Gastrocnemius medialis (tissue), 4 donors: Measurements from ENCODE around the gene ATP2B1. TPM values are rescaled to one million over a fixed set of nuclear protein-coding genes. Genes with fewer than 3 reads are reported as not detected.

Source experiments
- ATAC-seq, 2 donors: fragments of 150-250 bp; one replicate each; pipeline ENCODE4 v1.9.1; 2016
- DNase-seq, 2 donors: peaks; one replicate each; pipeline ENCODE4 v3.0.0-alpha.2; 2019
- H3K27ac ChIP-seq, 4 donors: fragments of 200-600 bp; sonication (generic); 1 replicate in 1 of 4; 2 replicates in 3 of 4; pipeline ENCODE4 v1.5.1; 2016 to 2018; ENCODE audit warnings: mild to moderate bottlenecking in 2 of 4, moderate library complexity in 1 of 4
- H3K27me3 ChIP-seq, 3 donors: fragments of 200-600 bp; sonication (generic) in 2 of 3; 1 replicate in 1 of 3; 2 replicates in 2 of 3; pipeline versions ENCODE4 v1.5.1 to v1.6.0; 2016 to 2019; ENCODE audit warnings: mild to moderate bottlenecking in 1 of 3, moderate library complexity in 1 of 3
- H3K36me3 ChIP-seq, 2 donors: fragments of 200-600 bp; sonication (generic) in 1 of 2; one replicate each; pipeline ENCODE4 v1.5.1; 2017 to 2018
- H3K4me1 ChIP-seq, 2 donors: fragments of 200-600 bp; sonication (generic) in 1 of 2; one replicate each; pipeline ENCODE4 v1.5.1; 2016 to 2017; ENCODE audit warnings: mild to moderate bottlenecking in 2 of 2
- H3K4me3 ChIP-seq, 4 donors: fragments of 200-600 bp; sonication (generic) in 3 of 4; 1 replicate in 1 of 4; 2 replicates in 3 of 4; pipeline ENCODE4 v1.5.1; 2016 to 2019; ENCODE audit warnings: mild to moderate bottlenecking in 2 of 4
- H3K9me3 ChIP-seq, 3 donors: fragments of 200-600 bp; sonication (generic) in 2 of 3; 1 replicate in 1 of 3; 2 replicates in 2 of 3; pipeline ENCODE4 v1.5.1; 2016 to 2019
- CTCF ChIP-seq, 5 experiments: fragments of 450-650 bp in 3 of 5; fragments of 200-600 bp in 2 of 5; sonication (generic) in 2 of 5; IDR thresholded peaks in 4 of 5; conservative IDR thresholded peaks in 1 of 5; 1 replicate in 4 of 5; 2 replicates in 1 of 5; pipeline ENCODE4 v1.5.1; 2016 to 2019; ENCODE audit warnings: antibody characterized with exemption in 5 of 5, mild to moderate bottlenecking in 3 of 5, moderate library complexity in 3 of 5
- POLR2A ChIP-seq, 2 donors: fragments of 450-650 bp; IDR thresholded peaks; one replicate each; pipeline ENCODE4 v1.6.1; 2017; ENCODE audit warnings: antibody characterized with exemption in 2 of 2, mild to moderate bottlenecking in 2 of 2, moderate library complexity in 2 of 2
- in situ Hi-C, 4 donors: fragments of 200-750 bp; cut with MboI; loops; one replicate each; pipeline versions ENCODE4 v1.15.0 to v1.8.0; 2017; ENCODE audit warnings: low sequenced_read_pairs in 4 of 4
- intact Hi-C: fragments of 100-400 bp; cut with DNase I; formaldehyde crosslinking; loops from one replicate; pipeline ENCODE4 v1.15.1; 2023; ENCODE audit warnings: low total_unique reads
- total RNA-seq, 4 donors: library from RNA; depleted of rRNA; stranded (reverse); fragments of >200 nt; gene quantifications; one replicate each; pipeline versions ENCODE4 v1.1.0 to v1.2.3, GENCODE V29; 2016

ATP2B1 gene
- total RNA-seq, 4 donors from 2014 or later, result 32.9 to 52.8 (median 47.1) TPM

DNA sequence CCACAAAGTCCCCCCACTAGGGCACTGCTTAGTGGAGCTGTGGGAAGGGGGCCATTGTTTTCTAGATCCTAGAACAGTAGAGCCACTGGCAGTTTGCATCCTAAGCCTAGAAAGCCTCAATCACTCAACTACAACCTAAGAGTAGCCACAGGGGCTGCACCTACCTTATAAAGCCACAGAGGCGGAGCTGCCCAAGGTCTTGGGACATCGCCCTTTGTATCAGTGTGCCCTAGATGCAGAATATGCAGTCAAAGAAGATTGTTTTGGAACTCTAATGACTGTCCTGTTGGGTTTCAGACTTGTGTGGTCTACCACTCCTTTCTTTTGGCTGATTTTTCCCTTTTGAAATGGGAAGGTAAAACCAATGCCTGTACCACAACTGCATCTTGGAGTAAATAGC lies 59.5 kb downstream of the ATP2B1 start:
- no peak for ATAC-seq
- TF ChIP-seq CTCF (IDR thresholded peaks at IDR 0.05 in 4 of 5, conservative IDR thresholded peaks at IDR 0.05 in 1 of 5) (no peak), POLR2A (IDR thresholded peaks at IDR 0.05) (no peak)
- Histone ChIP-seq H3K36me3 (no peaks in the 10 kb centered on the region), H3K4me1 (peaks cover 0 to 4% of the 10 kb centered on the region in 2 donors), H3K27ac (no peak overlapping the region), H3K9me3 (no peaks in the 10 kb centered on the region), H3K4me3 (no peak overlapping the region), H3K27me3 (no peaks in the 10 kb centered on the region)
- in situ Hi-C loops (no loop called here), intact Hi-C loops (no loop called here)
- DNase-seq, result no peak

DNA sequence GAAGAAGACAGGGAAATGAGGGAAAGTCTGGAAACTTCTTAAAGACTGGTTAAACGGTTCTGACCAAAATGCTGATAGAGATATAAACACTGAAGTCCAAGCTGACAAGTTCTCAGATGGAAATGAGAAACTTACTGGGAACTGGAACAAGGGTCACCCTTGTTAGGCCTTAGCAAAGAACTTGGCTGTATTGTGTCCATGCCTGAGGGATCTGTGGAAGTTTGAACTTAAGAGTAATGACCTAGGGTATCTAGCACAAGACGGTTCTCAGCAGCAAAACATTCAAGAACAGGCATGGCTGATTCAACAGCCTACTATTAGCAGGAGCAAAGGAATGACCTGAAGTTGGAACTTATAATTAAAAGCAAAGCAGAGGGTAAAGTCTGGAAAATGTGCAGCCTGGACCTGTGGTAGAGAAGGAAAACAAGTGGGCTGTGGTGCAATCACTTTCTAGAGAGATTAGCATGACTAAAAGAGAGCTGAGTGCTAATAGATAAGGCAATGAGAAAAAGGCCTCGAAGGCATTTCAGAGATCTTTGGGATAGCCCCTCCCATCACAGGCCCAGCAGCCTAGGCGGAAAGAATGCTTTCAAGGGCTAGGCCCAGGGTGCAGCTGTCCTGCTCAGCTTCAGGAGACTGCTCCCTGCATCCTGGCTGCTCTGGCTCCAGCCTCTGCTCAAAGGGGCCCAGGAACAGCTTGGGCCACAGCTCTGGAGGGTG lies 60.3 kb downstream of the ATP2B1 start:
- TF ChIP-seq CTCF (IDR thresholded peaks at IDR 0.05 in 4 of 5, conservative IDR thresholded peaks at IDR 0.05 in 1 of 5) (no peak), POLR2A (IDR thresholded peaks at IDR 0.05) (no peak)
- H3K27ac ChIP-seq, result no peak overlapping the region

DNA sequence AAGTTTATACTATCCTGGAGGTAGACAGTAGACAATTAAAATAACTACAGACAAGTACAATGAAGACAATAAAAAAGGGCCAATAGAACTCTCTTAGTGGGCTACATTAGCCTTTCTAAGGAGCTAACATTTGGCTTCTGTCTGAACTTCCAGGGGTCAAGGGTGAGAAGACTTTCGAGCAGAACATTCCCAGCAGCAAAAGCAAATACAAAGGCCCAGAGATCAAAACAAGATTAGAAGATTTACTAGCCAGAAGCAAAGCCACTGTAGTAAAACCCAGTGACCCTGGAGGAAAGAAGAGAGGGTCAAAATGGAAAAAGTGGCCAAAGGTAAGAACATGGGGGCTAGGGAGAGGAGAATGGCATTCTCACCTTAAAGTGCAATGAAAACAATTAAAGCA lies 63.2 kb downstream of the ATP2B1 start:
- intact Hi-C loops (no loop called here), in situ Hi-C loops (no loop called here)
- Histone ChIP-seq H3K27me3 (no peaks in the 10 kb centered on the region), H3K27ac (no peak overlapping the region), H3K9me3 (no peaks in the 10 kb centered on the region), H3K36me3 (peaks cover 0 to 7% of the 10 kb centered on the region in 2 donors), H3K4me3 (no peak overlapping the region), H3K4me1 (peaks cover 0 to 4% of the 10 kb centered on the region in 2 donors)
- DNase-seq (no peak), ATAC-seq (no peak)
- TF ChIP-seq POLR2A (IDR thresholded peaks at IDR 0.05) (no peak), CTCF (IDR thresholded peaks at IDR 0.05 in 4 of 5, conservative IDR thresholded peaks at IDR 0.05 in 1 of 5) (no peak)

More for the DNA sequence above, 60.3 kb downstream of the ATP2B1 start:
- no peak overlapping the region for H3K4me3 ChIP-seq
- intact Hi-C loops (no loop called here), in situ Hi-C loops (no loop called here)
- peaks cover 0 to 4% of the 10 kb centered on the region in 2 donors for H3K4me1 ChIP-seq
- H3K9me3 ChIP-seq, result no peaks in the 10 kb centered on the region
- DNase-seq, result no peak
- H3K27me3 ChIP-seq, result no peaks in the 10 kb centered on the region
- H3K36me3 ChIP-seq, result no peaks in the 10 kb centered on the region
- ATAC-seq, result no peak

GRCh38 chr12:89642959-89643358 lies 65.7 kb downstream of the ATP2B1 start:
- no peaks in the 10 kb centered on the region for H3K9me3 ChIP-seq
- peaks cover 0 to 4% of the 10 kb centered on the region in 2 donors for H3K4me1 ChIP-seq
- H3K27ac ChIP-seq, result no peak overlapping the region
- no peak overlapping the region for H3K4me3 ChIP-seq
- no peak for TF ChIP-seq CTCF (IDR thresholded peaks at IDR 0.05 in 4 of 5, conservative IDR thresholded peaks at IDR 0.05 in 1 of 5)
- TF ChIP-seq POLR2A (IDR thresholded peaks at IDR 0.05), result no peak
- no peaks in the 10 kb centered on the region for H3K27me3 ChIP-seq
- in situ Hi-C loops (no loop called here), intact Hi-C loops (no loop called here)
- peaks cover 0 to 7% of the 10 kb centered on the region in 2 donors for H3K36me3 ChIP-seq
- ATAC-seq (no peak), DNase-seq (no peak)
